ENCODE data around the gene CEP44. TPM values are rescaled to one million over a fixed set of nuclear protein-coding genes. Genes with fewer than 3 reads are reported as not detected.
A peak's percentile ranks its signal among the peaks of the same experiment; 100 is the strongest.
"Not testable (repeated sequence)": the region's sequence is repeated elsewhere in the genome, so short reads cannot be mapped to it uniquely, and the experiment has no call there.

CEP44 gene
- total RNA-seq, 2 experiments from 2014 or later = 29.2 to 32.4 TPM

GRCh38 chr4:174292473-174292872 is 8.8 kb downstream of the CEP44 start:
- intact Hi-C loops (cut with micrococcal nuclease; ENCODE audit: unreplicated experiment) = no loop called here
- ChIA-PET POLR2A (interaction anchor here (1.0 kb wide), 1 partner anchor 9 kb away, joined by 3 read pairs; the partner anchor contains the start of genes CEP44 and FBXO8), CTCF (ENCODE audit: unreplicated experiment) (no interaction called here)
- no TSS peak for BruUV-seq (replicated peaks)
- Histone ChIP-seq H3K4me2 (ENCODE audit: low read length) (no peak overlapping the region), H3K27ac (ENCODE audit: low read depth, low read length, poor library complexity, severe bottlenecking) (no peak overlapping the region), H3K79me2 (ENCODE audit: insufficient read depth, low read depth, low read length) (peaks cover 27% of the 10 kb centered on the region), H3K4me1 (ENCODE audit: insufficient read depth, low read length, poor library complexity, severe bottlenecking) (no peaks in the 10 kb centered on the region), H3K4me3 (ENCODE audit: low read depth, low read length, poor library complexity, severe bottlenecking) (no peak overlapping the region), H4K20me1 (ENCODE audit: insufficient read depth, low read length) (no peaks in the 10 kb centered on the region), H3K9me3 (ENCODE audit: low read length) (peaks cover 35% of the 10 kb centered on the region; the same call in 1 of the 2 replicates), H3K9me2 (ENCODE audit: insufficient read depth, low read length) (no peaks in the 10 kb centered on the region), H3K36me3 (ENCODE audit: insufficient read depth, low read length) (peaks cover 22% of the 10 kb centered on the region), H2AFZ (ENCODE audit: low read length) (no peak overlapping the region)
- DNase-seq (ENCODE audit: low spot score) = peak; percentile 23
- TF ChIP-seq, protein P1, sequence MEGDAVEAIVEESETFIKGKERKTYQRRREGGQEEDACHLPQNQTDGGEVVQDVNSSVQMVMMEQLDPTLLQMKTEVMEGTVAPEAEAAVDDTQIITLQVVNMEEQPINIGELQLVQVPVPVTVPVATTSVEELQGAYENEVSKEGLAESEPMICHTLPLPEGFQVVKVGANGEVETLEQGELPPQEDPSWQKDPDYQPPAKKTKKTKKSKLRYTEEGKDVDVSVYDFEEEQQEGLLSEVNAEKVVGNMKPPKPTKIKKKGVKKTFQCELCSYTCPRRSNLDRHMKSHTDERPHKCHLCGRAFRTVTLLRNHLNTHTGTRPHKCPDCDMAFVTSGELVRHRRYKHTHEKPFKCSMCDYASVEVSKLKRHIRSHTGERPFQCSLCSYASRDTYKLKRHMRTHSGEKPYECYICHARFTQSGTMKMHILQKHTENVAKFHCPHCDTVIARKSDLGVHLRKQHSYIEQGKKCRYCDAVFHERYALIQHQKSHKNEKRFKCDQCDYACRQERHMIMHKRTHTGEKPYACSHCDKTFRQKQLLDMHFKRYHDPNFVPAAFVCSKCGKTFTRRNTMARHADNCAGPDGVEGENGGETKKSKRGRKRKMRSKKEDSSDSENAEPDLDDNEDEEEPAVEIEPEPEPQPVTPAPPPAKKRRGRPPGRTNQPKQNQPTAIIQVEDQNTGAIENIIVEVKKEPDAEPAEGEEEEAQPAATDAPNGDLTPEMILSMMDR (conservative IDR thresholded peaks at IDR 0.05; ENCODE audit: low read length) = no peak
- no peak for TF ChIP-seq EZH2phosphoT487 (IDR thresholded peaks at IDR 0.05; ENCODE audit: borderline replicate concordance, low read depth, low read length)

DNA sequence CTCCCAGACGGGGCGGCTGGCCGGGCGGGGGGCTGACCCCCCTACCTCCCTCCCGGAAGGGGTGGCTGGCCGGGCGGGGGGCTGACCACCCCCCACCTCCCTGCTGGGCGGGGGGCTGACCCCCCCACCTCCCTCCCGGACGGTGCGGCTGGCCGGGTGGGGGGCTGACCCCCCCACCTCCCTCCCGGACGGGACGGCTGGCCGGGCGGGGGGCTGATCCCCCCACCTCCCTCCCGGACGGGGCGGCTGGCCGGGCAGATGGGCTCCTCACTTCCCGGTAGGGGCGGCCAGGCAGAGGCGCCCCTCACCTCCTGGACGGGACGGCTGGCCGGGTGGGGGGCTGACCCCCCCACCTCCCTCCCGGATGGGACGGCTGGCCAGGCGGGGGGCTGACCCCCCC is 10.9 kb downstream of the CEP44 start:
- POLR2A ChIA-PET; BruUV-seq (replicated peaks); H3K9me2 ChIP-seq (ENCODE audit: insufficient read depth, low read length); H3K79me2 ChIP-seq (ENCODE audit: insufficient read depth, low read depth, low read length); CTCF ChIA-PET (ENCODE audit: unreplicated experiment); intact Hi-C loops (cut with micrococcal nuclease; ENCODE audit: unreplicated experiment); DNase-seq (ENCODE audit: low spot score); H3K27ac ChIP-seq (ENCODE audit: low read depth, low read length, poor library complexity, severe bottlenecking); H3K4me3 ChIP-seq (ENCODE audit: low read depth, low read length, poor library complexity, severe bottlenecking); H2AFZ ChIP-seq (ENCODE audit: low read length); H3K4me1 ChIP-seq (ENCODE audit: insufficient read depth, low read length, poor library complexity, severe bottlenecking); H3K4me2 ChIP-seq (ENCODE audit: low read length); H4K20me1 ChIP-seq (ENCODE audit: insufficient read depth, low read length): not testable (repeated sequence)
- Histone ChIP-seq H3K9me3 (ENCODE audit: low read length) (peaks cover 35% of the 10 kb centered on the region; the same call in 1 of the 2 replicates), H3K36me3 (ENCODE audit: insufficient read depth, low read length) (peaks cover 29% of the 10 kb centered on the region)

DNA sequence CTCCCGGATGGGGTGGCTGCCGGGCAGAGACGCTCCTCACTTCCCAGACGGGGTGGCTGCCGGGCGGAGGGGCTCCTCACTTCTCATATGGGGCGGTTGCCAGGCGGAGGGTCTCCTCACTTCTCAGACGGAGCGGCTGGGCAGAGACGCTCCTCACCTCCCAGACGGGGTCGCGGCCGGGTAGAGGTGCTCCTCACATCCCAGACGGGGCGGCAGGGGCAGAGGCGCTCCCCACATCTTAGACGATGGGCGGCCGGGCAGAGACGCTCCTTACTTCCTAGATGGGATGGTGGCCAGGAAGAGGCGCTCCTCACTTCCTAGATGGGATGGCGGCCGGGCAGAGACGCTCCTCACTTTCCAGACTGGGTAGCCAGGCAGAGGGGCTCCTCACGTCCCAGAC is 11.4 kb downstream of the CEP44 start:
- H3K27ac ChIP-seq (ENCODE audit: low read depth, low read length, poor library complexity, severe bottlenecking); CTCF ChIA-PET (ENCODE audit: unreplicated experiment); H3K79me2 ChIP-seq (ENCODE audit: insufficient read depth, low read depth, low read length); DNase-seq (ENCODE audit: low spot score); H3K4me1 ChIP-seq (ENCODE audit: insufficient read depth, low read length, poor library complexity, severe bottlenecking); H3K9me2 ChIP-seq (ENCODE audit: insufficient read depth, low read length); H2AFZ ChIP-seq (ENCODE audit: low read length); POLR2A ChIA-PET; H3K4me3 ChIP-seq (ENCODE audit: low read depth, low read length, poor library complexity, severe bottlenecking); H3K4me2 ChIP-seq (ENCODE audit: low read length); intact Hi-C loops (cut with micrococcal nuclease; ENCODE audit: unreplicated experiment); BruUV-seq (replicated peaks); H4K20me1 ChIP-seq (ENCODE audit: insufficient read depth, low read length): not testable (repeated sequence)
- Histone ChIP-seq H3K36me3 (ENCODE audit: insufficient read depth, low read length) (peaks cover 34% of the 10 kb centered on the region), H3K9me3 (ENCODE audit: low read length) (peaks cover 33% of the 10 kb centered on the region; the same call in 1 of the 2 replicates)

- Histone ChIP-seq H3K36me3 (ENCODE audit: insufficient read depth, low read length) (peaks cover 74% of the 10 kb centered on the region), H4K20me1 (ENCODE audit: insufficient read depth, low read length) (no peaks in the 10 kb centered on the region), H3K4me3 (ENCODE audit: low read depth, low read length, poor library complexity, severe bottlenecking) (no peak overlapping the region), H3K9me2 (ENCODE audit: insufficient read depth, low read length) (no peaks in the 10 kb centered on the region), H3K79me2 (ENCODE audit: insufficient read depth, low read depth, low read length) (no peaks in the 10 kb centered on the region; the same call in 1 of the 2 replicates), H3K9me3 (ENCODE audit: low read length) (no peaks in the 10 kb centered on the region), H3K27ac (ENCODE audit: low read depth, low read length, poor library complexity, severe bottlenecking) (no peak overlapping the region), H2AFZ (ENCODE audit: low read length) (no peak overlapping the region), H3K4me1 (ENCODE audit: insufficient read depth, low read length, poor library complexity, severe bottlenecking) (no peaks in the 10 kb centered on the region), H3K4me2 (ENCODE audit: low read length) (no peak overlapping the region)
- ChIA-PET POLR2A (no interaction called here), CTCF (ENCODE audit: unreplicated experiment) (interaction anchor here (0.6 kb wide), 1 partner anchor 20 kb away, joined by 3 read pairs; the partner anchor contains the start of gene CEP44)
- no peak for DNase-seq (ENCODE audit: low spot score)
- intact Hi-C loops (cut with micrococcal nuclease; ENCODE audit: unreplicated experiment) = no loop called here
- no peak for TF ChIP-seq EZH2phosphoT487 (IDR thresholded peaks at IDR 0.05; ENCODE audit: borderline replicate concordance, low read depth, low read length)
- TF ChIP-seq, protein P1 (conservative IDR thresholded peaks at IDR 0.05; ENCODE audit: low read length) = no peak
- no TSS peak for BruUV-seq (replicated peaks)
These were observed 20.0 kb downstream of the CEP44 start for GRCh38 chr4:174303687-174304086.
